ENCODE results near the gene TCF4.

The TCF4 gene

DNA sequence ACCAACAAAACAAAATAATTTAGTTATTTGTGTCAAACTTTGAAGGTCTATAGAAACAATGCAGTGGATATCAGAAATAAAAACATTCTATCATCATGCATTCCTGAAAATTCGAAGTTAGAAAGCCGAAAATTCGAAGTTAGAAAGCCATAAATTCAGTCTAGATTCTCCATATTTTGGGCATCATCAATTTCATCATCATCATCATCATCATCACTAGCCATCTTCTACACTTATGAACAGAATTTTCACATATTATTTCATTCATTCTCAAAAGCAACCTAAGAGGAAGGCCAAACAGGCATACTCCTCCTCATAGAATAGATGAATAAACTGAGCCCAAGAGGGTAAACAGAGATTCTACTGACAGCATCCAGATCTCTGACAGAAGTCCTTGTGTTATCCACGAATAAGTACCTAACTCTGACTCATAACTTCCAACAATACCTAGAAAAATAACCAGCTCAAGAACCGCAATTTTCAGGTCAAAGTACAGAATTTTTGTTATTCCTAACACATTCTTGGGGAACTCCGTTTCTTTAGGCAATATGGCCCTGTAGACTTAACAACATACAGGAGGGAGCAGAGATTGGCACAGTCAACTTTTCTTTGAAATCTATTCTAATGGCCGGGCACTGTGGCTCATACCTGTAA lies 84.7 kb downstream of the TCF4 start:
- no peak for DNase-seq (ENCODE audit: low read depth in 2 of 2)

DNA sequence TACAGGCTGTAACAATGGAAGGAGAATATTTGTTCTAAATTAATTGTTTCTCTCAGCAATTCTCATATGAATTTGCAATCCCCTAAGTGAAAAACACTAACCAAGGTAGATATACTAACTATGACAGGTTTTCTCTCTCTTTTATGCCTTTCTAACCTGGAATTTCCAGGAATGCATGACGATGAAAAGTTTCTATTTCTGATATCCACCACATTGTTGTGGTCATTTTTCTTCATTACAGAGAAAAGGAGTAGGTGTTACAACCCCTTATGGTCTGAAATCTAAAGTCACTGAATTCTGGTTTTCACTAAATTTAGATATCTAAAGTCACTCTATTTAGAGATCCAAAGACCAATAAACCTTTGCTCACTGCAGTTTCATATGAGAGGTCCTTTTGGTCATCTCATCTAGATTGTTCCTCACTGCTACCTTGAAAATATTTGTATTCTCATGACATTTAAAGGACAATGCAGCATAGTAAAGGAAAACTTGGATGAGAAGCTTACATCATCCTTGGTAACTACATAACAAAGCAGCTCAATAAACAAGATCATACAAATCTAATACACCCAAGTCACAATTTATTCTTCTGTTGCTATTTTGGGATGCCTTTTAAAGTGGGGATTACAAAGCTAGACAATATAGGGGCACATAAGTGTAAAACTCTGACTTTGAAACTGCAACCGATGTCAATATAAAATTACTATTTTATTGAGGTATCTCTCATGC lies 85.8 kb downstream of the TCF4 start:
- DNase-seq (ENCODE audit: low read depth in 2 of 2): no peak

DNA sequence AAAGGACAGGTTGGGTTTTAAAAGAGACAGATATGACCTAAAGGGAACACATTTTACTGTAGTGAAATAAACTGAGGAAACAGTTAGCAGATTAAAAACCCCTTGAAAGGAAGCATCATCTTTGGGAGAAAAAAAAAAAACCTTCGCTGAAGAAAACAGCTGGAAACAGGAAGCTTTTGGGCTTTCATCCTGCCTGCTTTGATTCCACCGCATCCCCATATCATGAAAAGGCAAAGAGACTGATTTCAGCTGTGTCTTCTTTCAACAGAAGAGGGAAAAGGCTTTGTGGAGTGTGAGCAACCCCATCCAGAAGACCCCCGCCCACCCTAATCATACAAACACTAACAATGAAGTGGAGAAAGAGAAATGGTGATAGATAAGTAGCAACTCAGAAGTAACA lies 86.4 kb downstream of the TCF4 start:
- DNase-seq (ENCODE audit: low read depth in 2 of 2): no peak

DNA sequence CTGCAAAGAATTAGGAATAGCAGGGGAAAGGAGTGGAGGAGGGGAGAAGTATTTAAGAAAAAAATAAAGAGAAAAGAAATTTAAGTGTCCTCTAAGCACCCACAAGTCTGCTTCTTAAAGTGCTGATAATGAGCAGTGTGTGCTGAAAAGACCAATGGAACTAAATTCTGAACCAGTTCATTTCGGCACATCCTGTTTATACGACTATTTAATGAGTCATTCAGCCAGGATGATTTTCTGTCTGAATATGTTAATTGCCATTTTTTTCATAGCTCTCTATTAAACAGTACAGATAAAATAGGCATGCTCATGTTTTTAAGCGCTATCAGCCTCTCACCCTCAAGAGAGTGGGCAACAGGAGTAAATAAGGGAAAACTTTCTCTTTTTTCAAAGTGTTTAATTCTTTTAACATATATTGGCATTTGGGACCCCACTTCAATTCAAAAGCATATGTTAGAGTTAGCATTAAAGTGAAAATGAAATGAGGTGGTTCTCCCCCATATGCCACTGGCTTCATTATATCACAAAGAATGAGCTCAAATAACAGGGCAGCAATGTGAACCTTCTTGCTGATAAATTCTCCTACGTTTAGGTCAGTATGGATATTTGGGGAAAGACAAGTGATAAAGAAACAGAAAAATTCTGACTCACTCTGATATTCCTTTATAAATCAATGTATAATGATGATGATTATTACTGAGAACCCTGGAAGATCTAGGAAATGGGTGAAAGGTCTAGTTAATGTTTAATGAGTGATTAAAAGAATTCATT lies 87.5 kb downstream of the TCF4 start:
- DNase-seq (ENCODE audit: low read depth in 2 of 2): no peak

DNA sequence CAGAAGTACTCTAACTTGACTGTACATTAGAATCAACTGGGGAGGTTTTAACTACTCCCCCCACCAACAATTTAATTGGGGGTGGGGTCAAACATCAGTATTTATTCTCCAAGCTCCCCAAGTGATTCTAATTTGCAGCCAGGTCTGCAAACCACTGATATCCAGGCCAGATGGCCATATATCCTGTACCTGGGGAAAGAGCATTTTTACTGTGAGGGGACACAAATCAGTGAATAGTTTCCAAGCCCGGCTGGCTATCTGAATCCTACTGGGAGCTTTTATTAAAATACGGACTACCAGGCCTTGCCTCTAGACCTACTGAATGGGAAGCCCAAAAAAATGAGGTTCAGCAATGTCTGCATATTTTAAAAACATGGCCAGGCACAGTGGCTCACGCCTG lies 88.5 kb downstream of the TCF4 start:
- DNase-seq (ENCODE audit: low read depth in 2 of 2): no peak

DNA sequence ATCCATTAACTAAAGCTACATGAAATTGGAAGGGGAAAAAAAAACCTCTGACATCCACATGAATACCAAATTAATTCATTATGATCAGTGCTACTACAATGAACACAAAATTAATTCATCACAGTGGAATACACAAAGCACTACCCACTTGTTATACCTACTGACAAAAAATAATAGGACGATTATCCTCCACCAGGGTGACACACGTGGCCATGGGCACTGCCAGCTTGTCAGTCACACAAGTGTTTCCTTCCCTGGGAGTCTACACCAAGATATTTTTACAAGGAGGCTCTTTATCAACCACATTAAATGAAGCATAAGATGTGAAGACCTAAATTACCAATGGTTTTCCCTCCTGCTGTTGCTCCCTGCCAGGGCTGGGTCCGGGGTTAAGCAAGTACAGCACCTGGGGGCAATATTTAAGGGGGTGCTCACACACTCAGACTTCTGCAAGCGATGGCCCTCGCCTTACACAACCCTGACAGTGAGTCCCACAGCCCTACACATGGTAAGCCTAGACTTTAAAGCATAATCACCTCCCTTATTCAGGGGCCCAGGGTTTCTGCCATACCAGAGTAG lies 90.1 kb downstream of the TCF4 start:
- no peak for DNase-seq (ENCODE audit: low read depth in 2 of 2)

DNA sequence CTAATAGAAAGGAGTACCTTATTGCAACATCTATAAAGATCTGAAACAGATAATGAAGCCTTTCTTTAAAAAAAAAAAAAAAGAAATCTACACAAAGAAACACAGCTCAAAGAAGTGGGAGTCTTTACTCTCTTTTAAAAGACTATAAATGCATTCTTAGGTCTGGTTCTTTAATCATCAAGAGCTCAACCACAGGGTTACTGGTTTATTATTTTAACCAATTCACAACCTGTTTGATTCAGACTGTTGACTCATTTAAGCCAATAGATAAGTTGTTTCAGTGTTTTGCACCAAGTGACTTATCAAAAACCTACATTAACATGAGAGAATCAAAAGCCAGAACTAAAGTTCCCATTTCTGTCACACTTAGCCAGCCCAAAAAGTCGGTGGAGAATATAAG lies 93.1 kb downstream of the TCF4 start:
- DNase-seq (ENCODE audit: low read depth in 2 of 2): no peak

DNA sequence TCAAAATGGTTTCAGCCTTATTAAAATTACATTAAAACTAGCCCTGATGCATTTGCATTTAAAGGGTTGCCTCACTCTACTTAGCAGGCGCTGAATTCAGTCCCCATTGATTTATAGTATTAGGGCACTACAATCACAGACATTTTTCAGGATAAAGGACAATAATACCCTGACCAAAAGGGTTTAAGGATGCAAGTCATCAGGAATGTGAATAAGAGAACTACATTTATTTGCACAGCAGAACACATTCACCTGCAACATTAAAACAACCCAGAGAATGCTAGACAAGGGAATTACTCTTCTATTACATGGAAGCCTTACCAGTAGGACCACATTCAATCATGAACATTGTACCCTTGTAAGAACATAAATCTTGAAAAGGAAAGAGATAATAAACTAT lies 93.6 kb downstream of the TCF4 start:
- DNase-seq (ENCODE audit: low read depth in 2 of 2): no peak

DNA sequence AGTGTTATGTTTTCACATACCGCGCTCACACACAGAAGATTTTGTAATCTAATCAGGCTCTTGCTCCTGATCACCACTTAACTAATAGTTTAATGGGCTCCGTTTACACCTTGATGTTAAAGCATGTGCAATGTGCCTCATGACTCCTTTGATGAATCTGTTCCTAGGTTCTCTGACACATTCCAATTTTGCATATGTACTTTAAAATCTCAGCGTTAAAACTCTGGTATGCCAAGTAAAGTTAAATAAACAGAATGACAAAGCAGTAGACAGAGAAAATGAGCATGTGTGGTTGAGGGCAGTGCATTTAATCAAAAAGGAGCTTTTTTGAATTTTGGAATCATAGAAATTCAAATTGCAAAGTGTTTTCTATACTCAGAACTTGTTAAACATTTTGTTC lies 96.4 kb downstream of the TCF4 start:
- no peak for DNase-seq (ENCODE audit: low read depth in 2 of 2)

DNA sequence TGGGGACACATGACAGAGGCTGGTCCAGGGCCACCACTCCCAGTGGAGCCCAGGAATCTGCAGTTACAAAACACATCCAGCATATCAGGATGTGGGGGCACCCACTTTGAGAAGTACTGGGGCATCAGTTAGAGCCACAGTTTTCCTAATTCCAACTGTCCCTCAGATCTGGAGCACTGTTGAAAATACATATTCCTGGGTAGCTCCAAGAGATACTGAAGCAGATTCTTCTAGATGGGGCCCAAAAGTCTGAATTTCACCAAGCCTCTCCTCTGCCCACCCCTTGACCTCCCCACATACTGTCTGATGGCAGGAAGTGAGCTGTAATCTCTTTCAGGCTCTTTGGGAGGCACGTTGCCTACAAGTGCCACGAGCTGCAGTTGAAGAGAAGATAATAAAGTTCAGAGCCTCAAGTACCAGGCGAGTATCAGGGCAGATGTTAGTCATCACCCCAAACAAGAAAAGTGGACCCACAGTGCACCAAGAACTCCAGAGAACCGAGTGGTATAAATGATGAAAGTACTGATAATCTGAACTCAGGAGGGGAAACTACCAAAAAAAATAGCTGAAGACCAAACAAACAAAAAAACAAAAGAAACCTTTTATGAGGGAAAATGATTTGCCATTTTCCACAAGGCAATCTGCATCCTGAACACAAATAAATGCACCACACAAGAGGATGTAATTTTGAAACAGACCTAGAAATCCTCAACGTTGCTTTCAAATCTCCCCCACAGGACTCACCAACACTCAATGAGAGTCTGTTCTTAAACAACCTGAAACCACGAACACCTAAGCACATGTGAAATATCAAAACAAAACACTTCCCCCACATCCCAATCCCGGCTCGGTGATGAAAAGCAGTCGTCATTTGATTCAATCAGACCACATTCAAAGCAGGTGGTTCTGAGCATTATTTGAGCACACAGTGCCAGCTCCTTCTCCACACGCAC lies 98.7 kb downstream of the TCF4 start:
- DNase-seq (ENCODE audit: low read depth in 2 of 2): peak; percentile 14 to 25

DNA sequence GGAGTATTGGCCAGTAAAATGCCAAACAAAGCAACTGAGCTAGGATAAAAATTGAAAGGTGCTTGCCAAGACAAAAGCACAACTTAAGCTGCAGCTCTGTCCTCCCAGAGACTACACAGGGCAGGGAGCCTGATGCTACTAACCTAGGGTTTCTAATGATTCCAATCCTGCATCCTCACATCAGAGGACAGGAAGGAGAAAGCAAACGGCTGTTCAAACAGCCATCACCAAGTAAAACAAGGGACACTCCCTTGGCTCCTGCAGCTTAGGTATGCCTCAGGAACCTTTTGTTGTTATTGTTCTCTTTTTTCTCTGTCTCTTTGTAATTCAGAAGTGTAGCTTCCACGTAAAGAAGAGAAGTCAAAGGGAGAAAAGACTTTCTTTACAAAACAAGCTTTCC lies 99.5 kb downstream of the TCF4 start:
- no peak for DNase-seq (ENCODE audit: low read depth in 2 of 2)

DNA sequence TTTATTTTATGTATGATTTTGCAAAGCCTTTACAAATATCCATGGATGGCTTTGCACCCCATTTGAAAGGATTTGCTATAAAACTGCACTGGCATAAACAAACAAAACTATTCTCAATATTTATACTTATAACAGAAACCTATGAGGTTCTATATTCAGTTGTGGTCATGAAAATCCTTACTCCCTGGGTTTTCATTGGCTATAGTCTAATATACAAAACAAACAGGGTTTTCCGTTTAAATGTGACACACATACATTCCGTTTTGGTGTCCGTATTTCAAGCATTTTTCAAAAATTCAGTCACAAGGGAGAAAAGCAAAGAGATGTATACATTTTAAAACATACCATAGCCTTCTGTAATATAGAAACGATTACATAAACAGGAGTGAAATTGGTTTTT lies 100.0 kb downstream of the TCF4 start:
- no peak for DNase-seq (ENCODE audit: low read depth in 2 of 2)

DNA sequence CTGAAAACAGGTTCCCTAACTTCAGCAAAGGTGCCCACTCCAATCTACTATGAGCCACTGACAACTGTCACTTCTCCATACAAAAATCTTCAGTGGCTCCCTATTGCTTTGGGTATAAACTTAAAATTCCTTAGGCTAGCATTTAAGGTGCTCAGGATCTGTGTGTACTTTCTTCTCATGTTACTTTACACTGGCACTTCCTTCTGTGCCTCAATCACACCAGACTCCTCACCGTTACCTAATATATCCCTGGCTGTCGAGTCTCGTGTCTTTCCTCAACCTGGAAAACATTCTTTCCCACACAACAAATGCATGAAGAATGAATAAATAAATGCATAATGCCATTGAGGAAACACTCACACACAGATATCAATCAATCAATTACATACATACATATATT lies 101.1 kb downstream of the TCF4 start:
- no peak for DNase-seq (ENCODE audit: low read depth in 2 of 2)

DNA sequence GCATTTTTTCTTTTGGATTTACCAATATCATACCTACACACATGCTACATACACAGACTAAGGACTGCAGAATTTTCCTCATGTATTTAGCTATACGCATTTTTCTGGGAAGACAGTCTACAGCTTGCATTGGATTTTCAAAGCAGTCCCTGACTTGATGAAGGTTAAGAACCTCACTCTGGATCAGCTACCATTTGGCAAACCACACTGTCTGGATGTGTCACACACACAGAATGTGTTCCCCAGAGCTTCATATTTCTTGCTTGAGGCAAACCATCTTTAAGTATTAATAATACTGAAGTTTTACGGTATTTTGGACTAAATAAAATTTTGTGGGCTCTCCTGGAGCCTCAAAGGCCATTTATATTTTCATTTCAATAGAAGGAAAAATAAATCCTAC lies 102.3 kb downstream of the TCF4 start:
- DNase-seq (ENCODE audit: low read depth in 2 of 2): no peak

DNA sequence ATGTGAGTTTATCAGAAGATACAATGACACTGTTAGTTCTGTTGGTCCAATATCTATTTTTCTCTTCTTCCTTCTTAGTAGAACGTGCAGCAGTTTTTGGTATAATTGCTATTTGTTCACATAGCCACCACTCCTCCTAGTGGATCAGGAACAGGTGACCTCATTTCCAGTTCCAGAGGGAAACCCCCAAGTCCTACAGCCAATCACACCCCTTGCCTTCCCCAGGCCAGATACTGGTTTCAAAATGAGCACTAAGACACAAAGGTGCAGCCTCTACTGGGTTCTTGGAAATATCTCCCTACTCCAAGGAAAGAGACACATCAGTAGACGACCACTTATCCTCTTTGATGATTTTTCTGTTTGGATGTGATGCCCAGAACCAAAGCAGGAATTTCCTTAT lies 103.2 kb downstream of the TCF4 start:
- no peak for DNase-seq (ENCODE audit: low read depth in 2 of 2)

DNA sequence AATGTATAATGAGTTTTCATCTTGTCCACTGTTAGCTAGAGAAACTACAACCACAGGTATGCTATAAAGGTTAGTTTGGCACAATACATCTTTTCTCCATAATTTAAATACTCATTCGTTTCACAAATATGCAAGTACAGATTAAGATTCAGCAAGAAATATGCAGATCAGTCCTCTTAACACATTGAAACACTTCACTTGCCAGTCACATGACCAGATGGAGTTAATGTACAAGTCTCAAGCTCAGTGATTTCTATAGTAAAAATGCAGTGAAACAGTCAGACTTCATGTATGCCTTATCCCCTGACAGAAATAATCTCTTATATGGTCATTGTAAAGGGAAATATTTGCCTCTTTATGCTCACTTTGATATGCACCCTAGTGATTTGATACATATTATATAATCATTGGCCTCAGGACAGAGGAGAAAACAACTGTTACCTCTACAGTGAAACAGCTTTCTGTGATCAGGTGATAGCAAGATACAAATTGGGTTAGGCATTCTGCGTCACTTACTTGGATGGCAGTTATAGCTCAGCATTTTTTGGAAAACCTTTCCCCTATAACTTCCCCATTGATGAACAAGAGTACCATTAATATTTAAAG lies 104.6 kb downstream of the TCF4 start:
- no peak for DNase-seq (ENCODE audit: low read depth in 2 of 2)

DNA sequence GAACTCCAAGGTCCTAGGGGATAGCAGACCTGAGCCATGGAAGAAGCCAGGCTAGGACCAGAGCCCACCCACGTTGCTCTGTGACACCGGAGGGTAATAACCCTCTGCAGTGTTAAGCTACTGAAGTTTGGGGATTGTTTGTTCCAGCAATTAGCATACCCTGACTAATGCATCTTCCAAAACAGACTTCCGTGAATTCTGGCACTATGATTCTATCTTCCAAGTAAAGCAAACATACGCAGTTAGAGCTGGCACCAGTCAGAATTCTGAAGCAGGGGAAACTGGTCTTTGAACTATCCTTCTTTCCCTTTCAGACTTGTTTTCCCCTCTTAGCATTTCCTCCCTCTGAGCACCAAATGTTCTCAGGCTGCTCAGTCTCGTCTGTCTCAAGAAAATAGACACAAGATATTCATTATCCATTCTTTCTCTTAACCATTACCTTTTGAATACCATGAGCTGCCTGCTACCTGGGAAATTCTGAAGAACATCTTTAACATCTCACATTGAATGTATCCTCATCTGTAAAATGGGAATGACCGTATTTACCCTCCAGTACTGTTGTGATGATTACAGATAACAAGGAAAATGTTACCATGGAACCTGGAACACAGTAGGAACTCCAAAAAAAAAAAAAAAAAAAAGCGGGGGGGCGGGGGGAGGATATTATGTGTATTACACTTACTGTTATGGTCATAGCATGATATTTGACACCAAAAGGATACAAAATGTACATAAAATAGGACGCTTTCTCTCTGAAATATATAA lies 108.2 kb downstream of the TCF4 start:
- no peak for DNase-seq (ENCODE audit: low read depth in 2 of 2)

DNA sequence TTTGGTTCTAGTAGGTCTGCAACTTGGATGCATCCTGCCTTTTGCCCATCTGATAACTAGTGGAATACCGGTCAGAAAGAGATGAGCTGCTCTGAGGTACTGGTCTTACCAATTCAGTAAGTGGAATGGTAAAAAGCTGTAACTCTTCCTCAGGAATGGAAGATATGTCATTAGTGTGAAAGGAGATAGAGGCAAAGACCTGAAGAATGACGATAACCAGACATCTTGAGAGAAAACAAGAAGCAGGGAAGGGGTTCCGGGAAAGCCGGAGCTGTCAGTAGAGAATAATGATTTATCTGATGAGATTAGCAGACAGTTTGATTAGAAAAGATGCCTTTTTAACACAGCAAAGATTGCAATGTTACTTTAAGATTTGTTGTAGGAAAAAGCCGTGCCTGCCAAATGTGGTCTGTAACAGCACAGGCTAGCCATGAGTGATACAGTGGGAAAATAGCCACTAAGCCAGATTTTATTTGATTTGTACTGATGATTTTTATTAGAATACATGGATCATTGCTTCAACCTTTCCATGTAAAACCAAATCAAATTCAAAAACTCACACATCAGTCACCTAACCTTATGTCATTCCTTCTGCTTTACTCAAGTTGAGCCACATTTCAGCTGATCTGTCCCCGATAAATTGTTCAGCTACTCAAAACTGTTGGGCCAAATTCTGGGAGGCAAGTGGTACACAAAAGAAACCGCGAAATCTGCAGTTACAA lies 110.0 kb downstream of the TCF4 start:
- no peak for DNase-seq (ENCODE audit: low read depth in 2 of 2)

DNA sequence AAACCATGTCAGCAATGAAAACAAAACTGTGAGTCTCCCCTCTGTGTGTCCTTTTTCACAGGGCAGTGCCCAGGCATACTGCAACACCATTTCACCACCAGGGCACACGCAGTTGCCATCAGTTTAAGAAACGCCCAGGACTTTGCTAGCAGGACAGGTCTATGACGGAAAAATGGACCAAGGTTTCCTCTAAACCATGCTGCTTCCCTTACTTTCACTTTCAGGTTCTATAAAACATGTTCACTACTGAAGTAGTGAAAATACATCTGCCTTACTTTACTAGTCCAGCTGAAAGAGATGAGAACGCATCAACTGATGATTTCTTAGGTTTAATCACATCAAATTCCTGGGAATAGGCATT lies 110.5 kb downstream of the TCF4 start:
- DNase-seq (ENCODE audit: low read depth in 2 of 2): peak in 1 of 2 donors; percentile 4

DNA sequence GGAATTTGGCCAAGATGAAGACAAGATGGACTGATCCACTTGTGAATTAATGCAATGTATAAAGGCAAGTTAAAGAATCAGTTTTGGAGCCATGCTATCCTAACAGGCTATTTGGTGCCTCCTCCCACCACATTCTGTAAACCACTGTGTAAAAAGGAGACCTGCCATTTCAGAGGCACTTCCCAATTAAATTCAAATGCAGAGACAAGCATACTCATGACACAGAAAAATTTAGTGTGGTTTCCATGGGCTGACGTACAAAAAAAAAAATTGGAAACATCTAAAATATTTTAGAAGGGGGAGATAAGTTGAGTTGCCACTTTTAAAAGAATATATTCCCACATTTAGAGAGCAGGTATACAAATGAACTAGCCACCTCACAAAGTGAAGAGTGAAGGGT lies 112.1 kb downstream of the TCF4 start:
- no peak for DNase-seq (ENCODE audit: low read depth in 2 of 2)
